Hypothalamus (tissue), 51 donors: ENCODE measurements around the gene MSI2.

Experiments used
- DNase-seq, 51 donors: peaks; one replicate each; lab custom pipeline; 2025; lab: John Stamatoyannopoulos, UW

Gene MSI2

GRCh38 chr17:57708410-57708809 lies 452.1 kb downstream of the MSI2 start:
- peak in 1 of 51 donors; percentile 29 for DNase-seq

DNA sequence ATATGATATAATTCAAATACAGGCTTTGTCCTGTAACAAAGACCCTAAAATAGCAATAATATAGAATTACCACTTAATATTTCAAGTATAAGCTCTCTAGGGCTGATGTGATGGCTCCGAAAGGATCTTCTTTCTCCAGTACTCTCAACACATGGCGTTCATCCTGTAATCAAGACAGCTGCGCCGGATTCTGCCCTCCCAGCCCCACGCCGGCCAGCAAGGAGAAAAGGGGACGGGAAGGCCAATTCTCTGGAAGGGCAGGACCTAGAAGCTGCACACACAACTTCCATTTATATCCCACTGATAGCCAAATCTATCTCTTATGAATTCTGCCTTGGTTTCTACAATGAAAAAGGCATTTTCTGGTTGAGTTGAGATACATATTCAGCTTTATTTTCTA lies 456.8 kb downstream of the MSI2 start:
- no peak for DNase-seq

DNA sequence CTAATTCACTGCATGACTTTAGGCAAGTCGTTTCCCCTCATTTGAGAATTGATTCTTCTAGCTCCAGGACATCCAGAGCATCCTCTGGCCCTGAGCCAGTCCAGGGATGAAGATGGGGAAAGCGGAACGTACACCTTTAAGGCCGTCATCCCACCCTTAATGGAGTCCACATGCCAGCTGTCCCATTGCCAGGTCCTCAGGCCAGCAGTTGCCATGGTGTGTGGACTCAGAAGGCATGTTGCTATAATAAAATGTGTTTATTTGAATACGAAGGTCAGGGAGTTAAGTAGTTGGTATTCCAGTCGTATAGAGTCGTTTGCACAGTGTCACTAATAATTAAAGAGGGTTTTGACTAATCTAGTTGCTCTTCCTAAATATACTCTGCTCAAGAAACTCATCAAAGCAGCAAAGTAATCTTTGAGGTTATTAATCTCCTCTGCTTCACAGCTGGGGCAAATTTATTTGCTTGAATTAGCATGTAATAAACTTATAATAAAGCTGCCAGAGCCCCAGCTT lies 458.4 kb downstream of the MSI2 start:
- DNase-seq = peak in 2 of 51 donors; percentile 6 to 29

- DNase-seq = no peak
These were observed 459.7 kb downstream of the MSI2 start for GRCh38 chr17:57715981-57716380.

GRCh38 chr17:57718878-57719277 lies 462.6 kb downstream of the MSI2 start:
- DNase-seq = no peak

DNA sequence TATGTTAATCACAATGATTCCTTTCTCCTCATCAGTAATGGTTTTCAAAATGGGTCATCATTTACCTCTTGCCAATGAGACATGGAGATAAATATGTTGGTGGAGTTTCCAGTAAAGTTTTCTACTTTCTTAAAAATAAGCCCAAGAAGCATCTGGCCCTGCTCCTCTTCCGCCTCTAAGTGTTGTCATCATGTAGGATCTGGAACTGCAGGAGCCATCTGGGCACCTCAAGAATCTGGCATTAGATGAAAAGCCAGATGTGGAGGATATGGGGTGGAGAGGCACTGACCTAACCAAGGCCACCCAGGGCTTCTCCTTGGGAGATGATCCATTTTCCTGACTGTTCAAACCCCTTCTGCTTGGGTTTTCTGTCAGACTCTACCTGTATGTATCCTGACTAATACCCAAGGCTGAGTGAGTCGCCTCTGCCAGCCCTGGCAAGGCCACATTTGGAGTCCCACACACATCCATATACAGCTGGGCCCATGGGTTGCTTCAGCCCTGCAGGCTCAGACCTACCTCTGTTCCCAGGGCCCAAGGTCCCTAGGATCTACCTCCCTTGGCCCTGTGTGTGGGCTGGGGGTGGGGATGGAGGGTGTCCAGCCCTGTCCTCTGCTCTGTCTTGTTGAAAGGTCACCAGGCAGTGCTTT lies 464.2 kb downstream of the MSI2 start:
- no peak for DNase-seq

- DNase-seq = no peak
These were observed 465.8 kb downstream of the MSI2 start for GRCh38 chr17:57721967-57722703.

- DNase-seq = no peak
These were observed 466.4 kb downstream of the MSI2 start for GRCh38 chr17:57722704-57723043.

- DNase-seq = no peak
These were observed 467.2 kb downstream of the MSI2 start for GRCh38 chr17:57723427-57724025.

DNA sequence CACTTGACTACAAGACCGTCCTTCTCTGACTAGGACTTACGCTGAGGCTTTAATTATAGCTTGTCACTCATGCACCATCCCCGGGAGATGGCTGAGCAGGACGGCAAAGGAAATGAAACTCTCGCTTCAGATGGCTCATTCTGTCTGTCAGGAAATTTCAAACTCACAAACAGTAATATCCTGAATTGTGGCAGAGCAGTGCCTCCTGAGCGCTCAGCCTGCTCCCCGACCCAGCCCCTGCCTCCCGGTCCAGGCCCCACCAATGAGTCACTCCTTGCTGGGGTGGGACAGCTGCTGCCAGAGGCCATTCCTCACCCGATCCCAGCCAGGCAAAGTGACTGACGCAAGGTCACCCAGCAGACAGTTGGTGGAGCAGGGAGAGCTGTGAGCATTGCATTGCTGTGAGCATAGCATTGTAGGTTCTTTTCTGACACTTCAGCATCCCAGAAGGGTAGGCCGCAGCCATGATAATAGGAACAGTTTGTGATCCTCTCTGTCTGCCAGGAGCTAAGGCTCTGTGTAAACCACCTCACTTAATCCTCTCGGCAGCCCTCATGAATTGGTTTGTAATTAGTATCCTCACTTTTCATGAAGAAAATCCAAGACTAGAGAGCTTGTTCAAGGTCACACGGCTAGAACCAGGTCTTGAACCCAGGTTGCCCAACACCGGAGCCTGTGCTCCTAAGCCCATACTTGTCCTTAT lies 467.9 kb downstream of the MSI2 start:
- DNase-seq = no peak

- no peak for DNase-seq
These were observed 468.4 kb downstream of the MSI2 start for GRCh38 chr17:57724729-57725125.

DNA sequence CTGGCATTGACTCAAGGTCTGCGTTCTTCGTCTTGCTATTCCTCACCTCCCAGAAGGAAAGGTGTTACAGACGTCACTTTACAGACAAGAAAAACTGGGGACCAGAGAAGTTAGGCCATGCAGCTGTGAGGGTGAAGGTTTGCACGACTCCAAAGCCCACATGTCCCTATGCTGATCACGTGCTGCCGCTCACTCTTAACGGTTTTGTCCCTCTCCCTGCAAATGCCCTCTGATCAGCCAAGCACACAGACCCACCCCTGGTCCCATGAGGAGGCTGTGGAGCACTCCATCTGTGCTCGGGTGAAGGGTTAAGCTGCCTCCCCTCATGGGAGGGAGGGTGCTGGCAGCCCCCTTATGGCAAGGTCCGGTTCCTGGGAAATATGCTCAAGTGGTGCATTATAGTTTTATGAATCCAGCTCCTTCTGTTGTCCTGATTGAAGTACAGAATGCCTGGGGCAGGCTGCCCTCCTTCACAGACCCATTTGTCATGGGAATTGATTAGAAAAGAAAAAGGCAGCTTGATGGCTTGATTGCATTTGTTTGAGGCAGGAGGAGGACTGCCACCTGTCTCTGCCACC lies 470.0 kb downstream of the MSI2 start:
- DNase-seq = no peak

GRCh38 chr17:57726838-57727237 lies 470.5 kb downstream of the MSI2 start:
- no peak for DNase-seq

GRCh38 chr17:57727630-57728175 lies 471.4 kb downstream of the MSI2 start:
- no peak for DNase-seq

GRCh38 chr17:57730026-57730701 lies 473.8 kb downstream of the MSI2 start:
- no peak for DNase-seq

- no peak for DNase-seq
These were observed 475.7 kb downstream of the MSI2 start for GRCh38 chr17:57732062-57732461.

- no peak for DNase-seq
These were observed 476.8 kb downstream of the MSI2 start for GRCh38 chr17:57733085-57733484.
